IPS-15b (cell line): ENCODE results near the gene CLRN3.

Experiments
- H3K27me3 ChIP-seq: one replicate; pipeline ENCODE4 v1.6.1; 2013; ENCODE audit warnings: low read length; ENCODE audit not compliant: control insufficient read depth, insufficient read depth
- H3K36me3 ChIP-seq: one replicate; pipeline ENCODE4 v1.6.1; 2013; ENCODE audit warnings: low read length; ENCODE audit not compliant: control insufficient read depth, insufficient read depth
- H3K4me1 ChIP-seq: one replicate; pipeline ENCODE4 v1.6.1; 2013; ENCODE audit warnings: mild to moderate bottlenecking, low read length; ENCODE audit not compliant: control insufficient read depth, insufficient read depth
- H3K4me3 ChIP-seq: one replicate; pipeline ENCODE4 v1.5.1; 2013; ENCODE audit warnings: low read depth, low read length
- H3K9ac ChIP-seq: one replicate; pipeline ENCODE4 v1.6.1; 2013; ENCODE audit warnings: low read depth, mild to moderate bottlenecking, low read length
- H3K9me3 ChIP-seq: one replicate; pipeline ENCODE4 v1.6.1; 2013; ENCODE audit warnings: mild to moderate bottlenecking, low read length; ENCODE audit not compliant: control insufficient read depth, insufficient read depth

CLRN3 gene

GRCh38 chr10:127888521-127889312 is 4.0 kb downstream of the CLRN3 start:
- no peak overlapping the region for H3K9ac ChIP-seq
- no peak overlapping the region for H3K4me3 ChIP-seq
- no peaks in the 10 kb centered on the region for H3K4me1 ChIP-seq
- H3K27me3 ChIP-seq = no peaks in the 10 kb centered on the region
- no peaks in the 10 kb centered on the region for H3K9me3 ChIP-seq
- H3K36me3 ChIP-seq = no peaks in the 10 kb centered on the region

GRCh38 chr10:127887541-127888415 is 5.0 kb downstream of the CLRN3 start:
- H3K36me3 ChIP-seq = no peaks in the 10 kb centered on the region
- H3K9me3 ChIP-seq = no peaks in the 10 kb centered on the region
- H3K4me1 ChIP-seq = no peaks in the 10 kb centered on the region
- H3K9ac ChIP-seq = no peak overlapping the region
- no peaks in the 10 kb centered on the region for H3K27me3 ChIP-seq
- H3K4me3 ChIP-seq = no peak overlapping the region

- Histone ChIP-seq H3K4me1 (no peaks in the 10 kb centered on the region), H3K36me3 (no peaks in the 10 kb centered on the region), H3K4me3 (no peak overlapping the region), H3K27me3 (no peaks in the 10 kb centered on the region), H3K9ac (no peak overlapping the region), H3K9me3 (no peaks in the 10 kb centered on the region)
These were observed 6.2 kb downstream of the CLRN3 start for GRCh38 chr10:127886371-127887051.

- Histone ChIP-seq H3K36me3 (no peaks in the 10 kb centered on the region), H3K9ac (no peak overlapping the region), H3K27me3 (no peaks in the 10 kb centered on the region), H3K4me1 (no peaks in the 10 kb centered on the region), H3K4me3 (no peak overlapping the region), H3K9me3 (no peaks in the 10 kb centered on the region)
These were observed 8.2 kb downstream of the CLRN3 start for GRCh38 chr10:127884501-127884900.

GRCh38 chr10:127883516-127883915 is 9.2 kb downstream of the CLRN3 start:
- H3K27me3 ChIP-seq = no peaks in the 10 kb centered on the region
- H3K9me3 ChIP-seq = no peaks in the 10 kb centered on the region
- H3K36me3 ChIP-seq = no peaks in the 10 kb centered on the region

GRCh38 chr10:127882801-127883459 is 9.8 kb downstream of the CLRN3 start:
- Histone ChIP-seq H3K4me1 (no peaks in the 10 kb centered on the region), H3K9ac (no peak overlapping the region), H3K27me3 (no peaks in the 10 kb centered on the region), H3K4me3 (no peak overlapping the region), H3K36me3 (no peaks in the 10 kb centered on the region), H3K9me3 (no peaks in the 10 kb centered on the region)

More at GRCh38 chr10:127883516-127883915, 9.2 kb downstream of the CLRN3 start:
- H3K9ac ChIP-seq = no peak overlapping the region
- H3K4me1 ChIP-seq = no peaks in the 10 kb centered on the region
- H3K4me3 ChIP-seq = no peak overlapping the region

GRCh38 chr10:127882391-127882790 is 10.3 kb downstream of the CLRN3 start:
- Histone ChIP-seq H3K4me1 (no peaks in the 10 kb centered on the region), H3K9ac (no peak overlapping the region), H3K9me3 (no peaks in the 10 kb centered on the region), H3K4me3 (no peak overlapping the region), H3K27me3 (no peaks in the 10 kb centered on the region), H3K36me3 (no peaks in the 10 kb centered on the region)

GRCh38 chr10:127881262-127881661 is 11.5 kb downstream of the CLRN3 start:
- no peaks in the 10 kb centered on the region for H3K36me3 ChIP-seq
- no peak overlapping the region for H3K4me3 ChIP-seq
- no peaks in the 10 kb centered on the region for H3K9me3 ChIP-seq
- H3K9ac ChIP-seq = no peak overlapping the region
- H3K4me1 ChIP-seq = no peaks in the 10 kb centered on the region
- no peaks in the 10 kb centered on the region for H3K27me3 ChIP-seq

- Histone ChIP-seq H3K4me1 (no peaks in the 10 kb centered on the region), H3K27me3 (no peaks in the 10 kb centered on the region), H3K9ac (no peak overlapping the region), H3K36me3 (no peaks in the 10 kb centered on the region), H3K4me3 (no peak overlapping the region), H3K9me3 (no peaks in the 10 kb centered on the region)
These were observed 12.2 kb downstream of the CLRN3 start for GRCh38 chr10:127880557-127880956.

- Histone ChIP-seq H3K9ac (no peak overlapping the region), H3K27me3 (no peaks in the 10 kb centered on the region), H3K4me3 (no peak overlapping the region), H3K36me3 (no peaks in the 10 kb centered on the region), H3K9me3 (no peaks in the 10 kb centered on the region), H3K4me1 (no peaks in the 10 kb centered on the region)
These were observed 14.2 kb downstream of the CLRN3 start for GRCh38 chr10:127878475-127879055.

GRCh38 chr10:127877699-127878098 is 15.0 kb downstream of the CLRN3 start:
- no peaks in the 10 kb centered on the region for H3K9me3 ChIP-seq
- H3K36me3 ChIP-seq = no peaks in the 10 kb centered on the region
- H3K4me3 ChIP-seq = no peak overlapping the region
- no peaks in the 10 kb centered on the region for H3K4me1 ChIP-seq
- no peaks in the 10 kb centered on the region for H3K27me3 ChIP-seq
- H3K9ac ChIP-seq = no peak overlapping the region
